ENCODE data around the gene BAG5.
"Not testable (repeated sequence)": the region's sequence is repeated elsewhere in the genome, so short reads cannot be mapped to it uniquely, and the experiment has no call there.

The BAG5 gene

GRCh38 chr14:103526247-103526913 is 36.1 kb downstream of the BAG5 start:
- H3F3A ChIP-seq (ENCODE audit: low read depth): no peaks in the 10 kb centered on the region
- no peak overlapping the region for H3K9ac ChIP-seq (ENCODE audit: low read depth, low read length, poor library complexity, severe bottlenecking)
- H4K20me1 ChIP-seq (ENCODE audit: insufficient read depth, low read length, poor library complexity, severe bottlenecking): peaks cover 8% of the 10 kb centered on the region
- no peaks in the 10 kb centered on the region for H3K27me3 ChIP-seq (ENCODE audit: insufficient read depth, low read length, poor library complexity, severe bottlenecking)
- H3K36me3 ChIP-seq (ENCODE audit: insufficient read depth, low read length): no peaks in the 10 kb centered on the region
- TF ChIP-seq EZH2phosphoT487 (IDR thresholded peaks at IDR 0.05; ENCODE audit: borderline replicate concordance): no peak
- no peak for TF ChIP-seq CTCF (conservative IDR thresholded peaks at IDR 0.05; ENCODE audit: low read length)
- no peaks in the 10 kb centered on the region for H3K9me2 ChIP-seq (replicated peaks; ENCODE audit: low read depth, low read length)
- H3K79me2 ChIP-seq (ENCODE audit: insufficient read depth, low read length): peaks cover 31% of the 10 kb centered on the region; the same call in 1 of the 2 replicates
- no peak overlapping the region for H2AFZ ChIP-seq (ENCODE audit: low read length)
- no peak overlapping the region for H3K4me2 ChIP-seq (ENCODE audit: low read depth, low read length, poor library complexity, severe bottlenecking)
- no peaks in the 10 kb centered on the region for H3K9me3 ChIP-seq (ENCODE audit: insufficient read depth, low read depth, low read length)
- H3K4me3 ChIP-seq (ENCODE audit: low read length, poor library complexity, severe bottlenecking): no peak overlapping the region
- H3K4me1 ChIP-seq (ENCODE audit: insufficient read depth, low read length, poor library complexity, severe bottlenecking): peaks cover 13% of the 10 kb centered on the region

- not testable (repeated sequence) for H3K36me3 ChIP-seq (ENCODE audit: insufficient read depth, low read length); H3K4me3 ChIP-seq (ENCODE audit: low read length, poor library complexity, severe bottlenecking); H3K9me3 ChIP-seq (ENCODE audit: insufficient read depth, low read depth, low read length); H3K9ac ChIP-seq (ENCODE audit: low read depth, low read length, poor library complexity, severe bottlenecking); H3K27me3 ChIP-seq (ENCODE audit: insufficient read depth, low read length, poor library complexity, severe bottlenecking); H3K4me2 ChIP-seq (ENCODE audit: low read depth, low read length, poor library complexity, severe bottlenecking); H3K9me2 ChIP-seq (replicated peaks; ENCODE audit: low read depth, low read length); H4K20me1 ChIP-seq (ENCODE audit: insufficient read depth, low read length, poor library complexity, severe bottlenecking); H2AFZ ChIP-seq (ENCODE audit: low read length); H3F3A ChIP-seq (ENCODE audit: low read depth)
- Histone ChIP-seq H3K4me1 (ENCODE audit: insufficient read depth, low read length, poor library complexity, severe bottlenecking) (peaks cover 10% of the 10 kb centered on the region), H3K79me2 (ENCODE audit: insufficient read depth, low read length) (peaks cover 25% of the 10 kb centered on the region; the same call in 1 of the 2 replicates)
Observed at GRCh38 chr14:103525430-103526246, 36.8 kb downstream of the BAG5 start.

- no peaks in the 10 kb centered on the region for H3K9me2 ChIP-seq (replicated peaks; ENCODE audit: low read depth, low read length)
- H3K9ac ChIP-seq (ENCODE audit: low read depth, low read length, poor library complexity, severe bottlenecking): no peak overlapping the region
- no peaks in the 10 kb centered on the region for H3K9me3 ChIP-seq (ENCODE audit: insufficient read depth, low read depth, low read length)
- no peaks in the 10 kb centered on the region for H4K20me1 ChIP-seq (ENCODE audit: insufficient read depth, low read length, poor library complexity, severe bottlenecking)
- no peak overlapping the region for H3K4me3 ChIP-seq (ENCODE audit: low read length, poor library complexity, severe bottlenecking)
- H2AFZ ChIP-seq (ENCODE audit: low read length): no peak overlapping the region
- H3K4me1 ChIP-seq (ENCODE audit: insufficient read depth, low read length, poor library complexity, severe bottlenecking): peaks cover 12% of the 10 kb centered on the region
- TF ChIP-seq CTCF (conservative IDR thresholded peaks at IDR 0.05; ENCODE audit: low read length) (peak; percentile 35; the same call in 1 of the 2 replicates), EZH2phosphoT487 (IDR thresholded peaks at IDR 0.05; ENCODE audit: borderline replicate concordance) (no peak)
- H3K36me3 ChIP-seq (ENCODE audit: insufficient read depth, low read length): no peaks in the 10 kb centered on the region
- H3F3A ChIP-seq (ENCODE audit: low read depth): no peaks in the 10 kb centered on the region
- H3K4me2 ChIP-seq (ENCODE audit: low read depth, low read length, poor library complexity, severe bottlenecking): no peak overlapping the region
- H3K27me3 ChIP-seq (ENCODE audit: insufficient read depth, low read length, poor library complexity, severe bottlenecking): no peaks in the 10 kb centered on the region
- peaks cover 12% of the 10 kb centered on the region; the same call in 1 of the 2 replicates for H3K79me2 ChIP-seq (ENCODE audit: insufficient read depth, low read length)
Observed at GRCh38 chr14:103524002-103524935, 38.2 kb downstream of the BAG5 start.

All from Loucy (cell line).